Measurements from ENCODE around the gene KSR1. TPM values are rescaled to one million over a fixed set of nuclear protein-coding genes. Genes with fewer than 3 reads are reported as not detected.

KSR1 gene
- total and polyA plus RNA-seq, 9 of the 15 experiments (the other 6 are each of a cell fraction or from before 2014, with no cell fraction given) = 1.4 to 51.7 (median 18.4) TPM

GRCh38 chr17:27544350-27545131, 88.3 kb downstream of the KSR1 start (continued):
- TF ChIP-seq ZMIZ1 (IDR thresholded peaks at IDR 0.05; ENCODE audit: low read depth in 2 of 2, low read length in 2 of 2) (no peak), NR2F6 (CRISPR knock-in tag; IDR thresholded peaks at IDR 0.05) (no peak), ARID2 (IDR thresholded peaks at IDR 0.05) (no peak), EP400 (IDR thresholded peaks at IDR 0.05) (no peak), CHD2 (IDR thresholded peaks at IDR 0.05; ENCODE audit: low read depth, low read length) (no peak), CEBPB (tag; IDR thresholded peaks at IDR 0.05) (no peak), DEAF1 (CRISPR knock-in tag; IDR thresholded peaks at IDR 0.05) (no peak; the same call in 1 of the 2 replicates), ARNT (IDR thresholded peaks at IDR 0.05) (no peak), SRF (CRISPR knock-in tag; IDR thresholded peaks at IDR 0.05) (peak in 1 of 2 experiments; percentile 39; a peak in 1 of 4 replicates), EHMT2 (IDR thresholded peaks at IDR 0.05) (no peak), DACH1 (IDR thresholded peaks at IDR 0.05; ENCODE audit: partially characterized antibody) (no peak), ZBTB2 (IDR thresholded peaks at IDR 0.05) (no peak), ILF3 (IDR thresholded peaks at IDR 0.05; ENCODE audit: borderline replicate concordance) (no peak), GTF2A2 (tag; IDR thresholded peaks at IDR 0.05) (no peak), E2F3 (CRISPR knock-in tag; IDR thresholded peaks at IDR 0.05) (no peak), TEAD2 (tag; IDR thresholded peaks at IDR 0.05) (no peak), ZNF785 (CRISPR knock-in tag; IDR thresholded peaks at IDR 0.05) (no peak), FUS (optimal IDR thresholded peaks at IDR 0.05; ENCODE audit: low read depth, low read length) (no peak)
- TF ChIP-seq, protein P1, sequence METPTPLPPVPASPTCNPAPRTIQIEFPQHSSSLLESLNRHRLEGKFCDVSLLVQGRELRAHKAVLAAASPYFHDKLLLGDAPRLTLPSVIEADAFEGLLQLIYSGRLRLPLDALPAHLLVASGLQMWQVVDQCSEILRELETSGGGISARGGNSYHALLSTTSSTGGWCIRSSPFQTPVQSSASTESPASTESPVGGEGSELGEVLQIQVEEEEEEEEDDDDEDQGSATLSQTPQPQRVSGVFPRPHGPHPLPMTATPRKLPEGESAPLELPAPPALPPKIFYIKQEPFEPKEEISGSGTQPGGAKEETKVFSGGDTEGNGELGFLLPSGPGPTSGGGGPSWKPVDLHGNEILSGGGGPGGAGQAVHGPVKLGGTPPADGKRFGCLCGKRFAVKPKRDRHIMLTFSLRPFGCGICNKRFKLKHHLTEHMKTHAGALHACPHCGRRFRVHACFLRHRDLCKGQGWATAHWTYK (CRISPR knock-in tag; IDR thresholded peaks at IDR 0.05) = no peak
- TF ChIP-seq, protein P2, sequence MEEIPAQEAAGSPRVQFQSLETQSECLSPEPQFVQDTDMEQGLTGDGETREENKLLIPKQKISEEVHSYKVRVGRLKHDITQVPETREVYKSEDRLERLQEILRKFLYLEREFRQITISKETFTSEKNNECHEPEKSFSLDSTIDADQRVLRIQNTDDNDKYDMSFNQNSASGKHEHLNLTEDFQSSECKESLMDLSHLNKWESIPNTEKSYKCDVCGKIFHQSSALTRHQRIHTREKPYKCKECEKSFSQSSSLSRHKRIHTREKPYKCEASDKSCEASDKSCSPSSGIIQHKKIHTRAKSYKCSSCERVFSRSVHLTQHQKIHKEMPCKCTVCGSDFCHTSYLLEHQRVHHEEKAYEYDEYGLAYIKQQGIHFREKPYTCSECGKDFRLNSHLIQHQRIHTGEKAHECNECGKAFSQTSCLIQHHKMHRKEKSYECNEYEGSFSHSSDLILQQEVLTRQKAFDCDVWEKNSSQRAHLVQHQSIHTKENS (CRISPR knock-in tag; IDR thresholded peaks at IDR 0.05) = no peak
